ENCODE results near the gene TTBK1.

Gene TTBK1

GRCh38 chr6:43308101-43308989 lies 65.1 kb downstream of the TTBK1 start, which contains the start of gene CRIP3:
Gene CRIP3 (minus strand): TSS chr6:43308826. CDS start chr6:43308792, 34 bp downstream.
- DNase-seq, result peak; percentile 55

- no peak for DNase-seq
Measured at GRCh38 chr6:43308990-43309477, 65.8 kb downstream of the TTBK1 start.

DNA sequence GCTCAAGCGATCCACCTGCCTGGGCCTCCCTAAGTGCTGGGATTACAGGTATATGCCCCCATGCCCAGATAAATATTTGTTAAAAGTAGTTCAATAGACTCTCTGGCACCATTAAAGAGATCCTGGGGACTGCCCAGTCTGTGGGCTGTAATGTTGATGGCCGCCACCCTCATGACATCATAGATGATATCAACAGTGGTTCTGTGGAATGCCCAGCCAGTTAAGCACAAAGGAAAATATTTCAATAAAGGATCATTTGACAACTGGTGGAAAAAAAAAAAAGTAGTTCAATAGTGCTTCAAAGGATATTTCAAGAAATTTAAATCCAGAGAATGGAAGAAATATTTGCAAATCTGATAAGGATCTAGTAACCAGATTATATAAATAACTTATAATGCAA lies 66.9 kb downstream of the TTBK1 start:
- no peak for DNase-seq

GRCh38 chr6:43310624-43311023 lies 67.3 kb downstream of the TTBK1 start:
- DNase-seq, result no peak

DNA sequence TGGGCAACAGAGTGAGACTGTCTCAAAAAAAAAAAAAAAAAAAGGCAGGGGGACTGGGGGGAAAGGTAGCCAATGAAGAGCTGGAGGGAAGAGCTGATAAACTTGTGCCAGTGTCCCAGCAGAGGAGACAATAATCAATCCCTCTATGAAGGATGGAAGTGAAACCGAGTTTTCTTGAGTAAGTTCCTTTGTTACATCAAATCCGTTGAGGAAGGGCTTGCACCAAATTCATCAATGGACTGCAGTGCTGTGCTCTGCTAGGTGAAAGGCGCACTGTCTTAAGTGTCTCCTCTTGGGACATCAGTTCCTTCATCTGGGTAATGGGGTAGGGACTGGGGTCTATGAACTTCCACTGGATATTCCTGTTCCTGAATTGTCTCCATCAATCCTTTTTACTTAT lies 68.4 kb downstream of the TTBK1 start:
- DNase-seq, result no peak

DNA sequence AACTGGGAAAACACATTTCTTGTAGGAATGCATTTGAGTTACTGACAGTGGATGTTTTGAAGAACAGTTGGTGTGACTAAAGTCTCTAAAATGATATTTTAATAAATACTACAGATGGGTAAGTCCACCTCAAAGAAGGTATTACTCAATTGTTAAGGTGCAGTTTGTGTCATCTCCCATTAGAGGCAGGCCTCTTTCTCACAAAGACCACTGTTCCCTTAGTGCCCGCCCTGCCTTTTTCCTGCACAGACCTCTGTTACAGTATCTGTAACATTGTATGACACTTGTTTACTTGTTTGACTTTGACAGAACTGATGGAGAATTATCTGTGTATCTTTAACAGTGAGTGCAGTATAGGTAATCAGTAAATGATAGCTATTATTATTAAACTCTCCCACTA lies 70.5 kb downstream of the TTBK1 start:
- DNase-seq, result no peak

DNA sequence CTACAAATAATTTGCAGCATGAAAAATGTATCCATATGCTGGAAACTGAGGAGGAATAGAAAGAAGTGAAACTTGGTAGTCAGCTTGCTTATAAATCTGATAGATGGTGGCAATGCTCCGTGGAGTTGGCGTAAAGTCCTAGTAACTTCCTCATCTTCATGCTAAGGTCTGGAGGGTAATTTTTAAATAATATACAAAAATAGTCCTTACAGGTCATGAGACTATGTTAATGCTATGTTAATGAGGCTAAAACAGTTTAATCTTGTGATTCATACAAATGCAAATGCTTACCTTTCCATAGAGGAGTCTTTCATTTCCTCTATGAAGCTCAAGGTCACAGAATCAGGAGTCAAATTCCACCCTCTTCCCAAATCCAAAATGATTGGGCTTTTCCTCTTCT lies 74.7 kb downstream of the TTBK1 start:
- no peak for DNase-seq

- no peak for DNase-seq
Measured at GRCh38 chr6:43325876-43326275, 82.6 kb downstream of the TTBK1 start.

DNA sequence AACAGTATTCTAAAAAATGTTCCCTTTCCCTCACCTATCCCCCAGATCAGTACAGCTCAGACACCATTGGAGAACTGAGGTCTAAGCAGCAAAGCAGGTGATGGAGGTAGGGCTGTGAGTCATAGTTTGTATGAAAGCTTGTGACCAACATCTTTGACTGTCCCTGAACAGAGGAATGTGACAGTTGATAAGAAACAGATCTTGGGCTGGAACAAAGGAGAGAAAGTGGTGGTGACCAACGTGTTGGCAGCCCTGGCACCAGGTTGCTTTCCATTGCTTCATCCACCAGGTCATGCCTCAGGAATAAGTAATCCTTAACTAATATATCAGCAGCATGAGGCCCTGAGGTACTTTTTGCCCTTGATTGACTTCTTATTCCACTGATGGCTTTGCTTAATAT lies 85.2 kb downstream of the TTBK1 start:
- no peak for DNase-seq

GRCh38 chr6:43331470-43331869 lies 88.2 kb downstream of the TTBK1 start:
- peak; percentile 3 for DNase-seq

- peak; percentile 8 for DNase-seq
Measured at GRCh38 chr6:43331891-43332290, 88.6 kb downstream of the TTBK1 start.

DNA sequence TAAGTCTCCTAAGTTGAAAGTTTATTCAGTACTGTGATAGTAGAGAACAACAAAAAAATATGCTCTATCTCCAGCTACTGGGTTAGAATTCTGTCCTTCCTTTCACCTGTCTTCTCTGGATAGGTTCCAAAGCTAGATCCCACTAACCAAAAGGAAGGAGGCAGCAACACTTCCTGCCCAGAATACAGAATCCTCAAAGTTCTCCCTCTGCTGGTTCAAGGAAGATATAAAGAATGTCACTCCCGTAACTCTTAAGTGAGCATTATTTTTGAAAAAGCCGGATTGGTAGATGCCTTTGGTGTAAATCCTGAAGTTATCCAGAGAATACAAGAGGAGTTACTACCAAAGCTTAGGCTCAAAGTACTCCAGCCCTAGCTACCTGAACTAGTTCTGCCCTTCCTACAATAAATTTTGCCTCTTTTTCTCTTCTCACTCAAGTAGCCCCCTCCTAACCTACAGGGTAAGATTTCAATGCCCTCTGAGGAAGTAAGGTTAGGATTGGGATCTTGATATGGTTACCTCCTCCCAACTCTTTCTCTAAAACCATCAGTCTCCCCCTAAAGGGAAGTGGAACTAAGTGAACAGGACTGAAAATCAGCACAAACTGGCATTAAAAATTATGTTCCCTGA lies 91.3 kb downstream of the TTBK1 start:
- DNase-seq, result peak; percentile 19

GRCh38 chr6:43335469-43335868 lies 92.2 kb downstream of the TTBK1 start:
- no peak for DNase-seq

DNA sequence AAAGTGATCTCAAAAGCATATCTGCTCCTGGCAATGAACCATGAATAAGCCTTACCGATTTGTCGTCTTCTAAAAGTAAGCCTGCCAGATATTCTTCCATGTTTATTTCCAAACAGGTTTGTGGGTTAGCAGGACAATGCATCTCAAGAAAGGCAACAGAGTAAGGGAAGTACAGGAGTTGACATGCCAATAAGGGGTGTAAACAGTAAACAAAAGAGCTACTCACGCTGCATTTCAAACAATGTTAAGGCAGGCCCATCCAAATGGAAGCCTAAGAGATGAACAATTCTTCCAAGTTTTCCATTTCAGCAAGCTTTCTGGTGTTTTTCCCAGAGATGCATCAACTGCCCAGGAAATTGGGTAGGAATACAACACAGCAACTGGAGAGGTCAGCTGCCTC lies 93.1 kb downstream of the TTBK1 start:
- no peak for DNase-seq
